ENCODE results near the gene OPN3. TPM values are rescaled to one million over a fixed set of nuclear protein-coding genes. Genes with fewer than 3 reads are reported as not detected.

The OPN3 gene
- total and polyA plus RNA-seq, 3 experiments from 2014 or later: 6.7 to 17.6 (median 7.0) TPM

DNA sequence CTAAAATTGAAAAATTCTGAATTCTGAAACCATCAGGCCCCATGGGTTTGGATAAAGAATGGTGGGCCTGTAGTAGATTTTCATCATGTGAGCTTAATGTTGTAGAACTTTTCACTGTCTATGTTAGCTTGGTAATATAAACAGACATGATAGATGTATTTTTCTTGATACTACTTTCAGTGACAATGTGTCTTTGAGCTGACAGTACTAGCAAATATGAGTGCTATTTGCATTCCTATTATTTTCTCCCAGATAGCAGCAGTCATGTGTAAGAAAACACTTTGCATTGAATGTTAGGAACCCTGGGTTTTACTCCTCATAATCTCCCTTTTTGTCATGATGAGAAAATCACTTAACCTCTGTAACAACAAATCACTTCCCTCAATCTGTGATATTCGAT is 89.9 kb downstream of the OPN3 start:
- no peak for DNase-seq
- ChIA-PET POLR2A (no interaction called here), CTCF (no interaction called here)
- Histone ChIP-seq H3K4me3 (ENCODE audit: low read length) (no peak overlapping the region), H3K27ac (ENCODE audit: low read depth, low read length) (no peak overlapping the region), H3K36me3 (ENCODE audit: insufficient read depth, low read length) (no peaks in the 10 kb centered on the region), H3K4me1 (ENCODE audit: insufficient read depth, low read length) (peaks cover 19% of the 10 kb centered on the region), H3K27me3 (ENCODE audit: insufficient read depth, low read length, poor library complexity, severe bottlenecking) (no peaks in the 10 kb centered on the region), H3K9me3 (ENCODE audit: low read length) (no peaks in the 10 kb centered on the region)
- Mint-ChIP-seq H3K9me3 (peaks cover 0 to 2% (median 0%) of the 10 kb centered on the region in 5 donors), H3K4me3 (no peak overlapping the region), H3K4me1 (peaks cover 15 to 24% (median 20%) of the 10 kb centered on the region in 3 donors), H3K27ac (no peak overlapping the region), H3K36me3 (peaks cover 0 to 5% (median 1%) of the 10 kb centered on the region in 3 donors), H3K27me3 (peaks cover 14% of the 10 kb centered on the region in 2 donors)

DNA sequence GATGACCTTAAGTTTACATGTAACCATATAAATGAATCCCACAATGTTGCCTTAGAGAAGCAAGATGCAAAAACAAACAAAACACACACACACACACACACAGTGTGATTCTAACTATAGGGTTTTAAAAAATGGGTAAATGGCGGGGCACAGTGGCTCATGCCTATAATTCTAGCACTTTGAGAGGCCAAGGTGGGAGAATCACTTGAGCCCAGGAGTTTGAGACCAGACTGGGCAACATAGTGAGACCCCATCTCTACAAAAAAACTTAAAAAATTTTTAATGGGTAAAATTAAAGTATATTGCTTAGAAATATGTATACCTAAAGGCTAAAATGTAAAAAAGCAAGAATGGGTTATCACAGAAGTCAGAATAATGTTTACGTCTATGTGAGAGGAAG is 92.2 kb downstream of the OPN3 start:
- Histone ChIP-seq H3K27me3 (ENCODE audit: insufficient read depth, low read length, poor library complexity, severe bottlenecking) (no peaks in the 10 kb centered on the region), H3K4me3 (ENCODE audit: low read length) (no peak overlapping the region), H3K9me3 (ENCODE audit: low read length) (no peaks in the 10 kb centered on the region), H3K36me3 (ENCODE audit: insufficient read depth, low read length) (no peaks in the 10 kb centered on the region), H3K27ac (ENCODE audit: low read depth, low read length) (no peak overlapping the region), H3K4me1 (ENCODE audit: insufficient read depth, low read length) (peaks cover 19% of the 10 kb centered on the region)
- POLR2A ChIA-PET: no interaction called here
- peaks cover 15 to 24% (median 20%) of the 10 kb centered on the region in 3 donors for H3K4me1 Mint-ChIP-seq
- H3K9me3 Mint-ChIP-seq: peaks cover 0 to 2% (median 0%) of the 10 kb centered on the region in 5 donors
- H3K27ac Mint-ChIP-seq: no peak overlapping the region
- H3K36me3 Mint-ChIP-seq: peaks cover 0 to 5% (median 0%) of the 10 kb centered on the region in 3 donors
- DNase-seq: no peak
- H3K27me3 Mint-ChIP-seq: peaks cover 18 to 21% of the 10 kb centered on the region in 2 donors
- no peak overlapping the region for H3K4me3 Mint-ChIP-seq
- CTCF ChIA-PET: no interaction called here

Other genes with a start within 250 kb of the OPN3 start
- gene FH, start 120.6 kb downstream of the OPN3 start, total RNA-seq: 100 to 1,000 TPM in 1 of 2 experiments, 10 to 100 TPM in 1; 99.8 to 101 TPM
- gene FH, start 120.6 kb downstream of the OPN3 start, polyA plus RNA-seq: 27.2 TPM
- 1 to 10 TPM in 1 of 2 experiments, under 1 TPM in 1; 0.60 to 1.4 TPM for gene KMO, start 108.0 kb downstream of the OPN3 start, total RNA-seq
- 0.06 TPM for gene KMO, start 108.0 kb downstream of the OPN3 start, polyA plus RNA-seq
- gene CHML, start within 50 bp of the OPN3 start, total RNA-seq: 10 to 100 TPM; 20.3 to 21.6 TPM
- 3.9 TPM for gene CHML, start within 50 bp of the OPN3 start, polyA plus RNA-seq
- gene WDR64, start 11.9 kb upstream of the OPN3 start, total RNA-seq: not detected
- gene WDR64, start 11.9 kb upstream of the OPN3 start, polyA plus RNA-seq: 0.48 TPM
- gene EXO1, start 207.8 kb upstream of the OPN3 start, total RNA-seq: 10 to 100 TPM; 65.8 to 76.1 TPM
- gene EXO1, start 207.8 kb upstream of the OPN3 start, polyA plus RNA-seq: 0.49 TPM